H1 (cell line): ENCODE data around the gene HS6ST2. TPM values are rescaled to one million over a fixed set of nuclear protein-coding genes. Genes with fewer than 3 reads are reported as not detected.
"Not testable (repeated sequence)": the region's sequence is repeated elsewhere in the genome, so short reads cannot be mapped to it uniquely, and the experiment has no call there.

Experiments
- CTCF ChIA-PET: fragments of 300-600 bp; sonication (Branson Sonifier 250); formaldehyde crosslinking; loops from one replicate; lab custom pipeline; 2021; ENCODE audit not compliant: partially characterized antibody; lab: Charles Lee
- POLR2A ChIA-PET: fragments of 300-600 bp; sonication (Branson Sonifier 250); formaldehyde crosslinking; loops from one replicate; lab custom pipeline; 2021; ENCODE audit warnings: inconsistent platforms; ENCODE audit not compliant: partially characterized antibody; lab: Charles Lee
- DNase-seq, 2 experiments: peaks; one replicate each; pipeline versions ENCODE4 v3.0.0 to v3.0.0-alpha.2; 2010 to 2022; ENCODE audit warnings: low spot score in 2 of 2, low read depth in 1 of 2, mixed read lengths in 1 of 2
- FAIRE-seq: peaks from 2 replicates; lab custom pipeline; 2011; peaks lifted over from hg19 to GRCh38; lab: Jason Lieb, UNC
- H2AFZ ChIP-seq: 2 replicates; pipeline ENCODE4 v1.8.1; 2012; ENCODE audit warnings: low read length, inconsistent platforms
- H2AK5ac ChIP-seq: 2 replicates; pipeline ENCODE4 v1.6.1; 2013; ENCODE audit warnings: low read depth, low read length
- H2BK120ac ChIP-seq: replicated peaks from 2 replicates; pipeline ENCODE3; 2013; ENCODE audit warnings: low read depth, low read length, inconsistent platforms
- H2BK12ac ChIP-seq: 2 replicates; pipeline ENCODE4 v1.6.1; 2013; ENCODE audit warnings: low read depth, low read length
- H2BK15ac ChIP-seq: 2 replicates; pipeline ENCODE4 v1.6.1; 2013; ENCODE audit warnings: low read length
- H2BK20ac ChIP-seq: 2 replicates; pipeline ENCODE4 v1.6.1; 2013; ENCODE audit warnings: low read length
- H2BK5ac ChIP-seq: 2 replicates; pipeline ENCODE4 v1.6.1; 2013; ENCODE audit warnings: low read depth, low read length
- H3K14ac ChIP-seq: 2 replicates; pipeline ENCODE4 v1.6.1; 2013; ENCODE audit warnings: inconsistent platforms; ENCODE audit not compliant: insufficient read length
- H3K18ac ChIP-seq: 2 replicates; pipeline ENCODE4 v1.6.1; 2013; ENCODE audit warnings: low read length; ENCODE audit errors: extremely low read depth
- H3K23ac ChIP-seq: 2 replicates; pipeline ENCODE4 v1.6.1; 2013; ENCODE audit warnings: inconsistent platforms; ENCODE audit not compliant: insufficient read length
- H3K23me2 ChIP-seq: 2 replicates; pipeline ENCODE4 v1.6.1; 2013; ENCODE audit warnings: low read depth, low read length
- H3K27ac ChIP-seq: 2 replicates; pipeline ENCODE4 v1.6.1; 2011; ENCODE audit warnings: low read depth, low read length, inconsistent platforms
- H3K27me3 ChIP-seq, 4 experiments: replicated peaks in 1 of 4; 1 replicate in 1 of 4; 2 replicates in 3 of 4; pipeline versions ENCODE4 v1.6.1 to v1.8.1; 2011 to 2013; ENCODE audit warnings: low read length in 3 of 4, mild to moderate bottlenecking in 3 of 4, inconsistent platforms in 2 of 4, mixed read lengths in 2 of 4, moderate library complexity in 1 of 4; ENCODE audit not compliant: control insufficient read depth in 3 of 4, insufficient read depth in 3 of 4; ENCODE audit errors: extremely low read depth in 1 of 4
- H3K36me3 ChIP-seq, 4 experiments: 2 replicates each; pipeline versions ENCODE4 v1.6.1 to v1.8.1; 2011 to 2013; ENCODE audit warnings: mild to moderate bottlenecking in 4 of 4, low read length in 3 of 4, moderate library complexity in 2 of 4, control low read depth in 1 of 4, inconsistent platforms in 1 of 4; ENCODE audit not compliant: insufficient read depth in 4 of 4, control insufficient read depth in 2 of 4
- H3K4ac ChIP-seq: replicated peaks from 2 replicates; pipeline ENCODE3; 2013; ENCODE audit warnings: low read length, low read depth, mixed read lengths, inconsistent platforms; ENCODE audit not compliant: insufficient read length
- H3K4me1 ChIP-seq, 4 experiments: replicated peaks in 1 of 4; 1 replicate in 1 of 4; 2 replicates in 3 of 4; pipeline versions ENCODE4 v1.6.1 to v1.8.1; 2011 to 2013; ENCODE audit warnings: low read length in 3 of 4, inconsistent platforms in 2 of 4, mixed read lengths in 1 of 4; ENCODE audit not compliant: insufficient read depth in 4 of 4, control insufficient read depth in 3 of 4
- H3K4me2 ChIP-seq, 2 experiments: 2 replicates each; pipeline versions ENCODE4 v1.6.1 to v1.8.1; 2011 to 2013; ENCODE audit warnings: low read depth in 2 of 2, low read length in 2 of 2, control low read depth in 1 of 2, inconsistent platforms in 1 of 2, mild to moderate bottlenecking in 1 of 2; ENCODE audit not compliant: insufficient read depth in 1 of 2
- H3K4me3 ChIP-seq, 4 experiments: fragments of 200-600, 300-600 bp in 1 of 4; sonication (generic), shearing (Covaris generic), sonication (Bioruptor Twin) in 1 of 4; 2 replicates each; pipeline versions ENCODE4 v1.5.1 to v1.8.1; 2011 to 2016; ENCODE audit warnings: low read length in 4 of 4, low read depth in 3 of 4, control low read depth in 2 of 4, inconsistent platforms in 2 of 4, mild to moderate bottlenecking in 2 of 4, mixed read lengths in 1 of 4, moderate library complexity in 1 of 4; ENCODE audit not compliant: insufficient read depth in 2 of 4; ENCODE audit errors: extremely low read depth in 1 of 4
- H3K56ac ChIP-seq: replicated peaks from 2 replicates; pipeline ENCODE3; 2013; ENCODE audit warnings: low read depth, mild to moderate bottlenecking, mixed read lengths, low read length, inconsistent platforms; ENCODE audit not compliant: insufficient read length
- H3K79me1 ChIP-seq: 2 replicates; pipeline ENCODE4 v1.6.1; 2013; ENCODE audit warnings: low read depth, low read length, control low read depth
- H3K79me2 ChIP-seq, 2 experiments: 2 replicates each; pipeline versions ENCODE4 v1.6.1 to v1.8.1; 2012 to 2013; ENCODE audit warnings: low read length in 2 of 2, mild to moderate bottlenecking in 2 of 2, inconsistent platforms in 1 of 2; ENCODE audit not compliant: insufficient read depth in 2 of 2, control insufficient read depth in 1 of 2
- H3K9ac ChIP-seq, 4 experiments: replicated peaks in 1 of 4; 1 replicate in 1 of 4; 2 replicates in 3 of 4; pipeline versions ENCODE4 v1.6.1 to v1.8.1; 2011 to 2013; ENCODE audit warnings: low read depth in 3 of 4, low read length in 3 of 4, control low read depth in 2 of 4, mild to moderate bottlenecking in 2 of 4, moderate library complexity in 2 of 4, inconsistent platforms in 1 of 4; ENCODE audit errors: extremely low read depth in 1 of 4
- H3K9me3 ChIP-seq, 2 experiments: 2 replicates each; pipeline versions ENCODE4 v1.6.1 to v1.8.1; 2012 to 2013; ENCODE audit warnings: mild to moderate bottlenecking in 2 of 2, moderate library complexity in 2 of 2, control low read depth in 1 of 2, inconsistent platforms in 1 of 2, low read depth in 1 of 2, low read length in 1 of 2, mixed read lengths in 1 of 2; ENCODE audit not compliant: insufficient read depth in 2 of 2
- H4K20me1 ChIP-seq, 2 experiments: replicated peaks in 1 of 2; 2 replicates each; pipeline versions ENCODE3 to v1.8.1; 2011 to 2013; ENCODE audit warnings: inconsistent platforms in 2 of 2, low read length in 2 of 2, mild to moderate bottlenecking in 1 of 2; ENCODE audit not compliant: insufficient read depth in 2 of 2, control insufficient read depth in 1 of 2
- H4K5ac ChIP-seq: 2 replicates; pipeline ENCODE4 v1.6.1; 2013; ENCODE audit warnings: low read length, low read depth, mixed read lengths, inconsistent platforms; ENCODE audit not compliant: insufficient read length
- H4K8ac ChIP-seq: 2 replicates; pipeline ENCODE4 v1.8.0; 2013; ENCODE audit warnings: mild to moderate bottlenecking, moderate library complexity, low read length, inconsistent platforms; ENCODE audit not compliant: insufficient read depth; ENCODE audit errors: extremely low read depth
- H4K91ac ChIP-seq: replicated peaks from 2 replicates; pipeline ENCODE3; 2013; ENCODE audit warnings: low read length, mixed read lengths, inconsistent platforms; ENCODE audit not compliant: insufficient read length
- WGBS, 2 experiments: shearing (Covaris generic) in 1 of 2; methylation state at CpG; one replicate each; pipeline versions ENCODE4 v1.1.6 to v1.1.7; 2013 to 2015; ENCODE audit warnings: low lambda C conversion rate in 2 of 2, mixed read lengths in 2 of 2, inconsistent platforms in 1 of 2, low coverage in 1 of 2, missing lambda C conversion rate in 1 of 2; ENCODE audit not compliant: insufficient replicate concordance in 2 of 2, insufficient coverage in 1 of 2, insufficient read length in 1 of 2; ENCODE audit errors: extremely low coverage in 1 of 2, missing lambda C conversion rate in 1 of 2; 5-methylcytosine and 5-hydroxymethylcytosine counted together
- polyA plus RNA-seq, 7 experiments: library from polyadenylated mRNA; depleted of rRNA in 3 of 7; stranded (reverse) in 5 of 7; unstranded in 2 of 7; fragments of >200 nt in 5 of 7; fragments of 200-250 nt in 2 of 7; gene quantifications; 1 replicate in 5 of 7; 2 replicates in 1 of 7; 4 replicates in 1 of 7; pipeline versions ENCODE4 v1.2.1 to v1.2.3, GENCODE V29; 2011 to 2013; ENCODE audit warnings: missing spikeins in 2 of 7, mixed read lengths in 2 of 7
- total RNA-seq: library from RNA; stranded (reverse); fragmentation: NEBNext Ultra II Directional; extraction: Animal tissue kit (Norgen Biotek cat#: 25700); gene quantifications from 2 replicates; pipeline ENCODE4 v1.2.1, GENCODE V29; 2021

The HS6ST2 gene
- total and polyA plus RNA-seq, 2 of the 8 experiments (the other 6 are each of a cell fraction or from before 2014, with no cell fraction given): 3.9 TPM

- H3K27me3 ChIP-seq, H3K4me3 ChIP-seq, H4K5ac ChIP-seq, H4K8ac ChIP-seq, H4K91ac ChIP-seq, H3K27ac ChIP-seq, H3K79me2 ChIP-seq, H3K56ac ChIP-seq, POLR2A ChIA-PET, H4K20me1 ChIP-seq, H2AK5ac ChIP-seq, CTCF ChIA-PET, H3K4ac ChIP-seq, H2BK12ac ChIP-seq, H2BK20ac ChIP-seq, H3K4me2 ChIP-seq, H3K36me3 ChIP-seq, H3K23me2 ChIP-seq, H3K23ac ChIP-seq, H3K9me3 ChIP-seq, H3K18ac ChIP-seq, H3K4me1 ChIP-seq, H2BK5ac ChIP-seq, H2BK15ac ChIP-seq, H3K9ac ChIP-seq, H3K14ac ChIP-seq, H3K79me1 ChIP-seq, H2AFZ ChIP-seq, DNase-seq, H2BK120ac ChIP-seq, FAIRE-seq: not testable (repeated sequence)
- 86% methylated on average over 3 of the region's 4 CpGs; no CpG with 5 or more reads in 1 of the 2 experiments for WGBS, 2 experiments
Observed at GRCh38 chrX:132945055-132945599, 13.3 kb downstream of the HS6ST2 start.
